Measurements from ENCODE around the gene CCDC73. TPM values are rescaled to one million over a fixed set of nuclear protein-coding genes. Genes with fewer than 3 reads are reported as not detected.
A peak's percentile ranks its signal among the peaks of the same experiment; 100 is the strongest.
"Not testable (repeated sequence)": the region's sequence is repeated elsewhere in the genome, so short reads cannot be mapped to it uniquely, and the experiment has no call there.

The CCDC73 gene
- total RNA-seq, 1 donor from 2014 or later: not detected

DNA sequence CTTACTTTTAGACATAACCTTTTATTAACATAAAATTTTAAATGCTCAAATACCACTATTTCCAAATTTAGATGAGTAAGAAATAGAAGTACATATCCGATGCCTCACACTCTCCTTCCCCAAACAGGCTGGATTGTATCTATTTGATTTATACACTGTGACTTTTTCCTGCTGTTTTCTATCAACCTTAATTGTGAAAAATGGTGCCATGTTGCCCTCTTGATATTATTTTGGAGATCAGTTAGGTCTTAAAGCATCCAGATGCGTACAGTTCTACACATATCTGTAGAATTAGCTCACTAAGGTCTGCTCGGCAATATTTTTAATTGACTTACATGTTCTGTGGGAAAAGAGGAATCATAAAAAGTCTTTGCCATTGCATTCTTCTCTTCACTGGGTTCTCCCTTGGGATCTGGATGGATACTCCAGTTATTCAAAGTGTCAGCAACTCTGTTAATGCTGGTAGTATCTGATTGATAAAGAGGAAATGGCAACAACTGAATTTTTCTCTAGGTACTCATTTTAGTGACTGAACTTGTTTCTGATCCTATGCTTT, 183.6 kb downstream of the CCDC73 start:
- TF ChIP-seq, protein P1, sequence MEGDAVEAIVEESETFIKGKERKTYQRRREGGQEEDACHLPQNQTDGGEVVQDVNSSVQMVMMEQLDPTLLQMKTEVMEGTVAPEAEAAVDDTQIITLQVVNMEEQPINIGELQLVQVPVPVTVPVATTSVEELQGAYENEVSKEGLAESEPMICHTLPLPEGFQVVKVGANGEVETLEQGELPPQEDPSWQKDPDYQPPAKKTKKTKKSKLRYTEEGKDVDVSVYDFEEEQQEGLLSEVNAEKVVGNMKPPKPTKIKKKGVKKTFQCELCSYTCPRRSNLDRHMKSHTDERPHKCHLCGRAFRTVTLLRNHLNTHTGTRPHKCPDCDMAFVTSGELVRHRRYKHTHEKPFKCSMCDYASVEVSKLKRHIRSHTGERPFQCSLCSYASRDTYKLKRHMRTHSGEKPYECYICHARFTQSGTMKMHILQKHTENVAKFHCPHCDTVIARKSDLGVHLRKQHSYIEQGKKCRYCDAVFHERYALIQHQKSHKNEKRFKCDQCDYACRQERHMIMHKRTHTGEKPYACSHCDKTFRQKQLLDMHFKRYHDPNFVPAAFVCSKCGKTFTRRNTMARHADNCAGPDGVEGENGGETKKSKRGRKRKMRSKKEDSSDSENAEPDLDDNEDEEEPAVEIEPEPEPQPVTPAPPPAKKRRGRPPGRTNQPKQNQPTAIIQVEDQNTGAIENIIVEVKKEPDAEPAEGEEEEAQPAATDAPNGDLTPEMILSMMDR (conservative IDR thresholded peaks at IDR 0.05): no peak
- Mint-ChIP-seq H3K4me1 (peaks cover 14% of the 10 kb centered on the region), H3K27me3 (ENCODE audit: low read depth) (no peaks in the 10 kb centered on the region), H3K27ac (ENCODE audit: unreplicated experiment) (no peak overlapping the region), H3K4me3 (no peak overlapping the region), H3K9me3 (peaks cover 19% of the 10 kb centered on the region), H3K36me3 (ENCODE audit: low read depth) (peaks cover 32% of the 10 kb centered on the region)
- DNase-seq (ENCODE audit: low read depth, low spot score): no peak

DNA sequence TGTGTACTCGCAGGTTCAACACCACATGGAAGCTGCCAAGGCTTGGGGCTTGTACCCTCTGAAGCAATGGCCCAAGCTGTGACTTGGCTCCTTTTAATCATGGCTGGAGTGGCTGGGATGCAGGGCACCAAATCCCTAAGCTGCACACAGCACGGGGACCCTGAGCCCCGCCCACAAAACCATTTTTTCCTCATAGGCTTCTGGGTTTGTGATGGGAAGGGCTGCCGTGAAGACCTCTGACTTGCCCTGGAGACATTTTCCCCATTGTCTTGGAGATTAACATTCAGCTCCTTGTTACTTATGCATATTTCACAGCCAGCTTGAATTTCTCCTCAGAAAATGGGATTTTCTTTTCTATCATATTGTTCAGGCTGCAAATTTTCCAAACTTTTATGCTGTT, 185.6 kb downstream of the CCDC73 start:
- not testable (repeated sequence) for H3K4me3 Mint-ChIP-seq; DNase-seq (ENCODE audit: low read depth, low spot score); H3K27me3 Mint-ChIP-seq (ENCODE audit: low read depth); H3K27ac Mint-ChIP-seq (ENCODE audit: unreplicated experiment)
- peaks cover 11% of the 10 kb centered on the region for H3K4me1 Mint-ChIP-seq
- H3K9me3 Mint-ChIP-seq: peaks cover 19% of the 10 kb centered on the region
- peaks cover 43% of the 10 kb centered on the region for H3K36me3 Mint-ChIP-seq (ENCODE audit: low read depth)

DNA sequence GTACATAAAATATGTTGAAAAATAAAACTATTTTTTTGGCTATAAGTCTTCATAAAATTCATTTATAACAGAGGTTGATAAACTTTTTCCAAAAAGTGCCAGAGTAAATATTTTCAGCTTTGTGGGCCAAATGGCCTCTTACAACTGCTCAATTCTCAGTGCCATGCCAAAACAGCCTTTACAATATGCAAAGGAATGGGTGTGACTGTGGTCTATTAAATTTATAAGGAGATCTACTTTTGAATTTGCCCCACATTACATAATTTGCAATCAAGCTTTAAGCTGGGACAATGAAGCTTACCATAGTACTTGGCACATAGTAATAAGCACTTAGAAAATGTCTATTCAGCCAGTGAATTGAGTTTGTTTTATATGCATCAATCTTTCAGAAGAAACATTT, 188.2 kb downstream of the CCDC73 start:
- no peak for DNase-seq (ENCODE audit: low read depth, low spot score)
- peaks cover 48% of the 10 kb centered on the region for H3K36me3 Mint-ChIP-seq (ENCODE audit: low read depth)
- no peak overlapping the region for H3K27ac Mint-ChIP-seq (ENCODE audit: unreplicated experiment)
- peaks cover 19% of the 10 kb centered on the region for H3K9me3 Mint-ChIP-seq
- TF ChIP-seq, protein P1 (conservative IDR thresholded peaks at IDR 0.05): no peak
- no peak overlapping the region for H3K4me3 Mint-ChIP-seq
- H3K4me1 Mint-ChIP-seq: no peaks in the 10 kb centered on the region
- H3K27me3 Mint-ChIP-seq (ENCODE audit: low read depth): no peaks in the 10 kb centered on the region

DNA sequence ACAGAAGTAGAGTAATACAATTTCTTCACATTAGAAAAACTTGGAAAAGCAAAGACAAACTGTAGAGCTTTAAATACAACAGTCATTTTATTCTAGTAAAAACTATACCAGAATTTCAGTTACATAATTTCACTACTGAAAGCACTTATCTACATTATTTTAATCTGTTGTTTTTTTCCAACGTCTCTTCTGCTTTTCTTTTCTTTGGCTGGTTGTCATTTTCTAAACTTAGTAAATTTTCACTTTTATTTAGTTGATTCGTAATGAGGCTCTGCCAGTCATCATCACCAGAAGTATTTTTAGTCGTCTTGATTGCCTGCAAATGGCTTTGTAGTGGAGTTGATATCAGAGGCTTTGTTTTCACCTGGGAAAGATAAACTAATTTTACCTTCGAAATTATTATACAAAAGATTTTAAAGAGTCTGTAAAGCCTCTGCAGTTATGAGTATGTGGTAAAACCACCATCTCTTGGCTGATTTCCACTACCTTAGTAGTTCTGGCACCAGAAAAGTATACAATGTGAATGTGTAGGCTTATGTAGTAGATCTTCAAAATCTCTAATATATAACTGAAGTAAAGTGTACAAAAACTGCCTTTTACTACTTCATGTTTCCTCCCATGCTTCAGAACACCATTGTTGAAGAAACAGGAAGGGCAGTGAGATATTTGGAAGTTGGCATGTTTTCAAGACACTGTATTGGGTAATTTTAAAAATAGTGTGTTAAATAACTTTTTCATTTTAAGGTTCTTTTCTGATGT, 191.6 kb downstream of the CCDC73 start:
- TF ChIP-seq, protein P1 (conservative IDR thresholded peaks at IDR 0.05): no peak
- H3K27ac Mint-ChIP-seq (ENCODE audit: unreplicated experiment): peak overlapping the region; percentile 36
- H3K36me3 Mint-ChIP-seq (ENCODE audit: low read depth): peaks cover 27% of the 10 kb centered on the region
- no peak overlapping the region for H3K4me3 Mint-ChIP-seq
- no peaks in the 10 kb centered on the region for H3K4me1 Mint-ChIP-seq
- no peak for DNase-seq (ENCODE audit: low read depth, low spot score)
- no peaks in the 10 kb centered on the region for H3K27me3 Mint-ChIP-seq (ENCODE audit: low read depth)
- H3K9me3 Mint-ChIP-seq: peaks cover 6% of the 10 kb centered on the region

DNA sequence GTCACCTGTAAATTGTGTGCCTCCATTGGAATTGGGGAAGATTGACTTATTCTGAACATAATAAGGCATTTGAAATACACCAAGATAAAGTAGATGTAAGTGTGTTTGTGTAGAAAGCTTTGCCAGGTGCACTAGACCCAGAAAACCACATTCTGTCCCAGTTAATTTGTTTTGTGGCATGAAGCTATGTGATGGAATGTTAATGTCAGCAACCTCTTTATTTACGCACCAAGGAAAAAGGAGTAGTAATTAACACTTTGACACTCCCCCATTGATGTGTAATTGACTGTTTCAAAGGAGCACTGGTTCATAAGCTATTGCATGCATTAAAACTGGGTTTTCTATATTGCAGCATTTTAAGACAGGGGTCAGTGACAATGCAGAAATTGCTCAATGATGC, 196.5 kb downstream of the CCDC73 start:
- H3K36me3 Mint-ChIP-seq (ENCODE audit: low read depth): peaks cover 11% of the 10 kb centered on the region
- H3K27ac Mint-ChIP-seq (ENCODE audit: unreplicated experiment): no peak overlapping the region
- H3K27me3 Mint-ChIP-seq (ENCODE audit: low read depth): no peaks in the 10 kb centered on the region
- no peak for DNase-seq (ENCODE audit: low read depth, low spot score)
- TF ChIP-seq, protein P1 (conservative IDR thresholded peaks at IDR 0.05): no peak
- H3K9me3 Mint-ChIP-seq: no peaks in the 10 kb centered on the region
- peaks cover 4% of the 10 kb centered on the region for H3K4me1 Mint-ChIP-seq
- H3K4me3 Mint-ChIP-seq: no peak overlapping the region

DNA sequence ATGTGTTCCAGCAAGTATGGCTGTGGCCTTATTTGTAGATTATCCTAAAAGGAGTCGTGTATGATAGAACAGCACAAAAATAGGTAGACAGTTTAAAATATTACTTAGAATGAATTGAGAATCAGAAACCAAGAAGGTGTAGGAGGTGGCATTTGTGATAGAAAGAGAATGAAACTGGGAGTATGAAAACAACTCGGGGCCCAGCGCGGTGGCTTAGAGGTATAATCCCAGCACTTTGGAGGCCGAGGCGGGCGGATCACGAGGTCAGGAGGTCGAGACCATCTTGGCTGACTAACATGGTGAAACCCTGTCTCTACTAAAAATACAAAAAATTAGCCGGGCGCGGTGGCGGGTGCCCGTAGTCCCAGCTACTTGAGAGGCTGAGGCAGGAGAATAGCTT, 198.3 kb downstream of the CCDC73 start:
- not testable (repeated sequence) for H3K4me1 Mint-ChIP-seq; H3K4me3 Mint-ChIP-seq; H3K27ac Mint-ChIP-seq (ENCODE audit: unreplicated experiment); DNase-seq (ENCODE audit: low read depth, low spot score); H3K27me3 Mint-ChIP-seq (ENCODE audit: low read depth); H3K9me3 Mint-ChIP-seq
- peaks cover 16% of the 10 kb centered on the region for H3K36me3 Mint-ChIP-seq (ENCODE audit: low read depth)

Measured in neural crest cell (in vitro differentiated cells).